DMS 273 (cell line): ENCODE measurements around the gene ZNF366.

Experiments
- DNase-seq: peaks from one replicate; lab custom pipeline; 2025; ENCODE audit not compliant: unreplicated experiment; lab: John Stamatoyannopoulos, UW

The ZNF366 gene

GRCh38 chr5:72465601-72466563 lies 41.3 kb downstream of the ZNF366 start:
- DNase-seq, result no peak

GRCh38 chr5:72465066-72465465 lies 42.1 kb downstream of the ZNF366 start:
- DNase-seq, result no peak

GRCh38 chr5:72464071-72464470 lies 43.1 kb downstream of the ZNF366 start:
- no peak for DNase-seq

DNA sequence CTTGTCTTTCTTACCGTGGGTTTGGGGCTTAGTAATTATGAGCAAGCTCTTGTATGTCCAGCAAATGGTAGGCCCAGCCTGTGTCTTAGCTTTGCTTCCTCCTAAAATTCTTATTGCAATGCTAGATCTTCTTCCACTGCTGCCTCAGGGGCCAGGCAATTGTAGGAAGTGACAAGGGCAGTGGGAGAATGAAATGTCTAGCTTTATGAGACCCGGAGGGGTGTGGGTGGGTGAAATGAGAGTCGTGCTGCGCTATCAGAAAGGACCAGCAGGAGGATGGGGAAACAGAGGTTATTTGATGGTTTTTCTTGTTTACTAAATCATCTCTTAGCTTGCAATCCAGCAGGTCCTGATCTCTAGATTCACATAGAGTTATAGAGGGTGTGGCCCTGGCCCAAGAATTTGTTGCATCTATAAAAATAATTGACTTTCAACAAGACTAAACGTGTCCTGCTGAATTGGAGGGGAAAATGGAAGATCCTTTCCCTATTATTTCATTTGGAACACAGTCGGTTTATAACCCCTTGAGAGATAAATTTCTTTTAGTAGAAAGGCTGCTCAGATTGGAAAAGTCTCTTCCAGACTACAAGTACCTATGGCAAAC lies 43.7 kb downstream of the ZNF366 start:
- peak; percentile 16 for DNase-seq

- DNase-seq, result no peak
These were observed 46.8 kb downstream of the ZNF366 start for GRCh38 chr5:72460413-72460812.

- DNase-seq, result no peak
These were observed 47.3 kb downstream of the ZNF366 start for GRCh38 chr5:72459913-72460312.

- DNase-seq, result no peak
These were observed 48.0 kb downstream of the ZNF366 start for GRCh38 chr5:72459089-72459661.

GRCh38 chr5:72458407-72458806 lies 48.8 kb downstream of the ZNF366 start:
- no peak for DNase-seq

DNA sequence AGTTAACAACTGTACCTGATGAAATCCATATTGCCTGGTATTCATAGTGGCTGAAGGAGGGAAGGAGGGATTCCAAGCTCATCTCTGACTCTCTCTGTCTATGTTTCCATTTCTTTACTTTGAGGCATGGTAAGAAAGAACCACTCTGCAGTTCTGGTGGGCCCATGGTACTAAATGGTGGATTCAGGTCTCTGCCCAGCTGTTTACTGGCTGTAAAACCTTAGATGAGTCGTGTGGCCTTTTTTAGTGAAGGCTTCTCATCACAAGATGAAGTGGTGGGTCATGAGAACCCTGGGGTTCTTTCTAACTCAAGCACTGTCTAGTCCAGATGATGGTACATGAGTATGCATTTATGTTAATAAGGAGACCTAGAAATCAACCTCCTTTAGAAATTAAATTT lies 49.7 kb downstream of the ZNF366 start:
- DNase-seq, result no peak

- no peak for DNase-seq
These were observed 50.7 kb downstream of the ZNF366 start for GRCh38 chr5:72456391-72457074.

DNA sequence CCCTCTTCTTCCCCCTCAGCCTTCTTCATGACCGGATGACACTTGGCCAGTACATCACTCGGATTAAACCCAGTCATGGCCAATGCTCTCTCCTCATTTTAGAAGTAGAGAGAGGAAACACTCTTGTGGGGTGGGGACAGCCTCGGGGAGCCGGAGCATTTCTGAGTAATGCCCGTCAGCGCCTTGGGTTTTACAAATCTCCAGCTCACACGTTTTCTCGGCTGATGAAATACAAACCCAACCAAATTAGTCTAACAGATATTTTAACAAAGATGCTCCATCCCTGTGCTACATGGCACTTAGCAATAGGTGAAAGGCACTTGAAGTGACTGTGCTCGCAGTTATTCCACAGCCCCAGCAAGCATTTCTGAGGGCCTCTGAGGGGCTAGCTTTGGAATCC lies 51.7 kb downstream of the ZNF366 start:
- no peak for DNase-seq

DNA sequence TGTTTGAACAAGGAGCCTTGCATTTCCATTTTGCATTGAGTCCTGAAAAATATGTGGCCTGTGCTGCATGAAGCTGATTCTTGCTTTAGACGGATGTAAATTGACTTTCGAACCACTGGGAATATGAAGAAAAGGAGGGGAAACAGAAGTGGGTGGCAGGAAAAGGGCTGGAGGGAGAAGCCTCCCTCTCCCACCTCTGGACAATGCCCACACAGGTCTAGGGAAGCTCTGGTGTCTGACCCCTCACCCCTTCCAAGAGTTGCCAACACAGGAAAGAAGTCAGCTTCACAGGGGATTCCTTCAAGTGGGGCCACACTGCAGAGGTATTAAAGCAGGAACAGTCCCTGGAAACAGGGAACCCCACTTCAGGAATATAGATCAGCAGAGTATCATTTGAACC lies 52.2 kb downstream of the ZNF366 start:
- no peak for DNase-seq

- no peak for DNase-seq
These were observed 53.9 kb downstream of the ZNF366 start for GRCh38 chr5:72453246-72453775.

DNA sequence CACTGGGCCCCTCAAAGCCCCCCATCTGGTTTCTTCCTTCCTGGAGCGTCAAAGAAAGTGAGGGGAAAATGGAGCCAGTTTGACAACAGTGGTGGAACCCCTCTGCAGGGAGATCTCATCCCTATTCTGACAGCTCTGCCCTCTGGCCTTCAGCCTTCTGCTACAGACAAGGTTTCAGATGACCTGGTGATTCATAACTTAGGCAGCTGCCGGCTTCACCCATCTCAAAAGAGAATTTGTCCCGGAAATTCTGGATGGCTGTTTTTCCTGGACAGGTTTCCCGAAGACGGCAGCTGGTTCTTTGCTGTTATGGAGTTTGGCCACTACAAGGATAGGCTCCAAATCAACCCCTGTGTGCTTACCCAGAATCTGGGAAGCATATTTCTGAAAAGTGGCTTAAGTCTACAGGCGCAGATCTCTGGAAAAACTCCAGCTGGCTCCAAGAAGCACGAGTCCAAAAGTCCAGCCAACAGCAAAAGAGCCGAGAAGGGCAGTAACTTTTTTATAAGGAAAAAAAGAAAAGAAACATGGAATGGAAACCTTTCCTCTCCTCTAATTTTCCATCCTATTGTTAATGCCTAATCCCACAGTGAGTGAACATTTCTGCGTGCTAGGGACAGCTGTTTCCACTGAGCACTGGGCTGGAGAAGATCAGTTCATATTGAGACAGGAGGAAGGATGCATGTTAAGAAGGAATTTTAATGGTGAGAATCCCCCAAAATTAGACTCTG lies 54.5 kb downstream of the ZNF366 start:
- peak; percentile 66 for DNase-seq

DNA sequence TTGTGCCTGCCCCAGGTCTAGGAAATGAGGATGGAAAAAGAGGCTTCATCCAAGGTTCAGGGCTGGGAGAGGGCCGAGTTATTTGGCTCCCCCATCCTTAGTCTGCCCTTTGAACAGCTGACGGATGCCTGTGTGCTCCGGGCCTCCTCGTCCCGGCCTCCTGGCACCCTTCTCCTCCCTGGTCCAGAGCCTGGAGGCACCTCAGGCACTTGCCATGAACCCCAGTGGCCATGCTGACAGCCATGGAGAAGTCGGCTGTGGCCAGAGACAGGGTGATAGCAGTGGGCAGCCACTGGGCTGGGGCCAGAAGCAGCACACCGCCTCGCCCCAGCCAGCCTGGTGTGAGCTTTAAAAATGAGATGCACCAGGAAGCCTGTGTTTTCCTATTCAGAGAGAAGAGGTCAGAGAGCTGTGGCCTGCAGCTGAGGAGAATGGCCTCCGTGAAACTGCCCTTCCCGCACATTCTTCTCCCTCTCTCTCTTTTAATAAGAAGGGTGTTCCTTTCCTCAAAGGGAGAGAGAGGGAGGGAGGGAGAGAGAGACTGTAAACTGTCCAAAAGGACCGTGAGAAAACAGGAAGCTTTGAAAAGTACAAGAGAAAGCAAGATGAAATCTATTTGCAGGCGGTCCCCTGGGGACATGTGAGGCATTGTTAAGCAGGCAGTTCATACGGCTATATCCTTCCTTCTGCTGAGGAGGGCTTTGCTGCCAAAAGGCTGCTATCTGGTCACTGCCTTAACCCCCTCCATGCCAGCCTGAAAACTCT lies 55.3 kb downstream of the ZNF366 start:
- peak; percentile 58 for DNase-seq

DNA sequence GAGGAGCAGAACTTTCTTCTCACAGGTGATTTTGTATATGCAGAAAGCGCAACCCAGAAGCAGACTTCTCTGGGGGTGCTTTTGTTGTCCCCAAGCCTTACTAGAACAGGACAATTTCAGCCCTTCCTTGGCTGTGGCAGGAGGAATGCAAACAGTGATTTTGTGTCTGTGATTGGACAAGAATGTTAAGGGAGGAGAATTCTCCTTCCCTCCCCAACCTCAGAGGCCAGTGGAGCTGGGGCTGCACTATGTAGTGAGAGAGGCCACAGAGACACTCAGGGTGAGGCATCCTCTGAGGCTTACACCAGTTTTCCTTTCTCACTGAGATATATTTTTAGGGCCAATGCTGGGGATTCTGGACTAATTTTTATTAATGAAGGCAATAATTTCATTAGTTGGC lies 58.8 kb downstream of the ZNF366 start:
- no peak for DNase-seq

DNA sequence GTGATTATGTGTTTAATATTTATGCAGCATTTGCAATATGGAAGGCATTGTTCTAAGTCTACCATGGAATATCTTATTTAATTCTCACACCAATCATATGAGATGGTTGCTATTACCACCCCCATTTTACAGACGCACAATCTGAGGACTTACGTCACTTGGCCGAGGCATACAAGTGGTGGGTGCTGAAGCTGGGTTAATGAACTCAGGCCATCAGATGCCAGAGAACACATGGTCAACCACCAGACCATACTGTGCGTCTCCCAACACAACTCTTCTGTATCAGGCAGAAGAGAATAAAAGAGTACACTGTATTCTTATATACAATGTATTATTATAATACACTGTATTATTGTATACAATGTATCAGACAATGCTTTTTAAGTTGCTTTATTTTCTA lies 59.5 kb downstream of the ZNF366 start:
- DNase-seq, result no peak

GRCh38 chr5:72445969-72446368 lies 61.2 kb downstream of the ZNF366 start:
- no peak for DNase-seq

DNA sequence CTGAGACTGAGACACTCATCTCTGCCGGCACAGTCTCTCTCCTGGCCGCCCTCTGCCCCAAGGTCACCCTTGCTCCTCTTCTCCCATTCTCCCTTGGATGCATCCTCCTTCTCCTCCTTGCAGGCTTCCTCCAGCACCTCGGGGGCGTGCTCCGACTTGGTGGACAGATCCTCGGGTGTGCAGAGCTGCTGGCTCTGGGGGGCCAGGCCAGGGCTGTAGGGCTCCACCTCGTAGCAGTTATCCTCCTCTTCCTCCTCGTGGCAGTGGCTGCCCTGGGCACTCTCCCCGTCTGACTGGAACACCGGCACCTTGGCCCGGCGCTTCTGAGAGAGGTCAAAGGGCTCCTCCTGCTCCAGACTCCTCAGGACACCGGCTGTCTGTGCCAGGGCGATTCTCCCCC lies 63.3 kb downstream of the ZNF366 start:
- DNase-seq, result no peak
